HepG2 (cell line): ENCODE measurements around the gene FAM234A. TPM values are rescaled to one million over a fixed set of nuclear protein-coding genes. Genes with fewer than 3 reads are reported as not detected.

Source experiments
- ATAC-seq: fragments of 200-7000 bp; cut with Tn5 transposase; 3 replicates; pipeline ENCODE4 v1.9.1; 2020; ENCODE audit warnings: mild to moderate bottlenecking, moderate library complexity
- BruUV-seq: library from RNA; stranded (reverse); fragments of 400-500 nt; replicated peaks from 2 replicates; lab custom pipeline; 2021; lab: Mats Ljungman, UMichigan
- CTCF ChIA-PET: fragments of 300-600 bp; formaldehyde crosslinking; extraction: SDS; loops from one replicate; lab custom pipeline; 2021; ENCODE audit warnings: low total read pairs, inconsistent platforms, low intra/inter-chr PET ratio; lab: Yijun Ruan, JAX
- POLR2A ChIA-PET: fragments of 350-600 bp; sonication (Branson Sonifier 250); formaldehyde crosslinking; loops from one replicate; lab custom pipeline; 2020; ENCODE audit warnings: antibody characterized with exemption, inconsistent platforms; lab: Yijun Ruan, JAX
- DNase-seq: peaks from one replicate; pipeline ENCODE4 v3.0.0-alpha.2; 2015; ENCODE audit warnings: low spot score
- FAIRE-seq: peaks from 3 replicates; lab custom pipeline; 2011; peaks lifted over from hg19 to GRCh38; lab: Jason Lieb, UNC
- H2AFZ ChIP-seq: one replicate; pipeline ENCODE4 v1.6.1; 2011; ENCODE audit warnings: low read length, inconsistent platforms
- H3K27ac ChIP-seq: fragments of 300-600 bp; 3 replicates; pipeline ENCODE4 v1.8.0; 2011; ENCODE audit warnings: mixed run types, mild to moderate bottlenecking, mixed read lengths, low read length, inconsistent platforms; ENCODE audit not compliant: insufficient read depth; ENCODE audit errors: extremely low read length
- H3K27me3 ChIP-seq, 2 experiments: fragments of 200-600 bp in 1 of 2; 2 replicates in 1 of 2; 3 replicates in 1 of 2; pipeline versions ENCODE4 v1.6.0 to v1.8.0; 2011; ENCODE audit warnings: low read length in 2 of 2, mild to moderate bottlenecking in 2 of 2, moderate library complexity in 2 of 2, inconsistent platforms in 1 of 2; ENCODE audit not compliant: insufficient read depth in 2 of 2, control insufficient read depth in 1 of 2
- H3K36me3 ChIP-seq, 2 experiments: fragments of 200-600 bp in 1 of 2; replicated peaks in 1 of 2; 2 replicates in 1 of 2; 3 replicates in 1 of 2; pipeline versions ENCODE4 v1.5.1 to v1.8.0; 2011; ENCODE audit warnings: low read length in 2 of 2, inconsistent platforms in 1 of 2; ENCODE audit not compliant: insufficient read depth in 2 of 2, control insufficient read depth in 1 of 2
- H3K4me1 ChIP-seq: 2 replicates; pipeline ENCODE4 v1.5.1; 2012; ENCODE audit warnings: low read length, inconsistent platforms; ENCODE audit not compliant: insufficient read depth
- H3K4me2 ChIP-seq: 2 replicates; pipeline ENCODE4 v1.6.0; 2011; ENCODE audit warnings: low read depth, low read length, inconsistent platforms
- H3K4me3 ChIP-seq, 3 experiments: fragments of 200-600 bp in 1 of 3; sonication (generic), shearing (Covaris generic) in 1 of 3; replicated peaks in 1 of 3; 2 replicates each; pipeline ENCODE4 v1.5.1; 2011 to 2016; ENCODE audit warnings: low read length in 3 of 3, inconsistent platforms in 2 of 3, low read depth in 2 of 3, mild to moderate bottlenecking in 2 of 3, control low read depth in 1 of 3, mixed read lengths in 1 of 3; ENCODE audit not compliant: insufficient read depth in 1 of 3
- H3K79me2 ChIP-seq: one replicate; pipeline ENCODE4 v1.6.1; 2011; ENCODE audit warnings: low read length, inconsistent platforms; ENCODE audit not compliant: insufficient read depth
- H3K9ac ChIP-seq: 2 replicates; pipeline ENCODE4 v1.6.0; 2011; ENCODE audit warnings: mild to moderate bottlenecking, low read depth, low read length, inconsistent platforms; ENCODE audit not compliant: insufficient read depth
- H3K9me3 ChIP-seq: 2 replicates; pipeline ENCODE4 v1.5.1; 2012; ENCODE audit warnings: mild to moderate bottlenecking, low read length
- H4K20me1 ChIP-seq: 2 replicates; pipeline ENCODE4 v1.6.0; 2011; ENCODE audit warnings: inconsistent platforms, mild to moderate bottlenecking, low read length, moderate library complexity; ENCODE audit not compliant: insufficient read depth
- ADNP ChIP-seq: sonication (generic); formaldehyde crosslinking; IDR thresholded peaks from 2 replicates; pipeline ENCODE4 v1.4.0; 2020; ENCODE audit warnings: missing genetic modification reagents
- KMT2A ChIP-seq: sonication (generic); formaldehyde crosslinking; IDR thresholded peaks from 2 replicates; pipeline ENCODE4 v1.4.0; 2020; ENCODE audit warnings: missing genetic modification reagents
- NFKB2 ChIP-seq: sonication (generic); formaldehyde crosslinking; IDR thresholded peaks from 2 replicates; pipeline ENCODE4 v1.4.0; 2020; ENCODE audit warnings: missing genetic modification reagents, borderline replicate concordance
- SIN3A ChIP-seq: IDR thresholded peaks from 2 replicates; pipeline ENCODE4 v1.6.1; 2011; ENCODE audit warnings: low read depth, mild to moderate bottlenecking, control low read depth, low read length, borderline replicate concordance
- ZBTB8A ChIP-seq: sonication (generic); formaldehyde crosslinking; IDR thresholded peaks from 2 replicates; pipeline ENCODE4 v1.4.0; 2020; ENCODE audit warnings: mild to moderate bottlenecking, low read depth, missing genetic modification reagents, borderline replicate concordance
- ZNF607 ChIP-seq: sonication (generic); formaldehyde crosslinking; IDR thresholded peaks from 2 replicates; pipeline ENCODE4 v1.5.1; 2020; ENCODE audit warnings: missing genetic modification reagents, mild to moderate bottlenecking, borderline replicate concordance
- ZSCAN31 ChIP-seq: sonication (generic); formaldehyde crosslinking; IDR thresholded peaks from 2 replicates; pipeline ENCODE4 v1.5.0; 2020; ENCODE audit warnings: low read depth, mild to moderate bottlenecking, missing genetic modification reagents
- WGBS: methylation state at CpG from one replicate; pipeline ENCODE4 v1.1.6; 2017; ENCODE audit warnings: low lambda C conversion rate; 5-methylcytosine and 5-hydroxymethylcytosine counted together
- in situ Hi-C: cut with HindIII; loops from 2 replicates; pipeline ENCODE4 v1.10.0; 2017; ENCODE audit warnings: low pct_unique_long_range_greater_than_20kb; ENCODE audit not compliant: extremely low pct_ligation_motif_present
- intact Hi-C: fragments of 100-400 bp; cut with micrococcal nuclease; formaldehyde crosslinking; loops from one replicate; pipeline ENCODE4 v1.10.0; 2022; ENCODE audit not compliant: unreplicated experiment
- polyA plus RNA-seq, 8 experiments: library from polyadenylated mRNA; depleted of rRNA in 3 of 8; stranded (reverse) in 7 of 8; unstranded in 1 of 8; fragments of >200 nt; fragmentation: Illumina TruSeq in 4 of 8; extraction: Trizol in 4 of 8; gene quantifications; 2 replicates each; pipeline versions ENCODE4 v1.2.1 to v1.2.3, GENCODE V29; 2011 to 2016; ENCODE audit warnings: low read depth in 4 of 8, missing spikeins in 1 of 8, mixed read lengths in 1 of 8; ENCODE audit not compliant: insufficient read depth in 1 of 8
- total RNA-seq, 5 experiments: library from RNA; depleted of rRNA; stranded (reverse); fragments of >200 nt; fragmentation: Illumina TruSeq; extraction: Trizol; gene quantifications; 2 replicates each; pipeline ENCODE4 v1.2.3, GENCODE V29; 2016; ENCODE audit warnings: low read depth in 1 of 5
- TF ChIP-seq, protein P1 (sequence below): sonication (generic); formaldehyde crosslinking; IDR thresholded peaks from 2 replicates; pipeline ENCODE4 v1.4.0; 2020; ENCODE audit warnings: missing genetic modification reagents, borderline replicate concordance
- TF ChIP-seq, protein P2 (sequence below): IDR thresholded peaks from 2 replicates; pipeline ENCODE4 v1.6.1; 2016; ENCODE audit warnings: low read depth, missing genetic modification reagents, missing compliant biosample characterization

The FAM234A gene
- total and polyA plus RNA-seq, 2 of the 13 experiments (the other 11 are each of a cell fraction or from before 2014, with no cell fraction given): 29.2 to 34.4 TPM

- H2AFZ ChIP-seq: no peak overlapping the region
- DNase-seq (no peak), FAIRE-seq (no peak), ATAC-seq (peak; percentile 14; the same call in 2 of the 3 replicates)
- intact Hi-C loops: no loop called here
- ChIA-PET POLR2A (no interaction called here), CTCF (no interaction called here)
- no peak overlapping the region for H3K4me3 ChIP-seq
- no peak overlapping the region for H3K9ac ChIP-seq
- H3K36me3 ChIP-seq: peaks cover 15 to 40% of the 10 kb centered on the region in 2 experiments; a peak in 4 of 5 replicates
- no peaks in the 10 kb centered on the region for H3K27me3 ChIP-seq
- H3K9me3 ChIP-seq: no peaks in the 10 kb centered on the region
- in situ Hi-C loops: no loop called here
- H3K4me2 ChIP-seq: no peak overlapping the region
- H3K4me1 ChIP-seq: no peaks in the 10 kb centered on the region
- H3K79me2 ChIP-seq: no peaks in the 10 kb centered on the region
- no TSS peak for BruUV-seq
- WGBS: 94% methylated on average over 17 of the region's 32 CpGs
- no peaks in the 10 kb centered on the region for H4K20me1 ChIP-seq
- TF ChIP-seq ZNF607: no peak
- no peak for TF ChIP-seq ZBTB8A (CRISPR knock-in tag)
- no peak for TF ChIP-seq NFKB2 (CRISPR knock-in tag)
- no peak for TF ChIP-seq SIN3A
- no peak for TF ChIP-seq ADNP (CRISPR knock-in tag)
- no peak for TF ChIP-seq ZSCAN31 (CRISPR knock-in tag)
- TF ChIP-seq, protein P1, sequence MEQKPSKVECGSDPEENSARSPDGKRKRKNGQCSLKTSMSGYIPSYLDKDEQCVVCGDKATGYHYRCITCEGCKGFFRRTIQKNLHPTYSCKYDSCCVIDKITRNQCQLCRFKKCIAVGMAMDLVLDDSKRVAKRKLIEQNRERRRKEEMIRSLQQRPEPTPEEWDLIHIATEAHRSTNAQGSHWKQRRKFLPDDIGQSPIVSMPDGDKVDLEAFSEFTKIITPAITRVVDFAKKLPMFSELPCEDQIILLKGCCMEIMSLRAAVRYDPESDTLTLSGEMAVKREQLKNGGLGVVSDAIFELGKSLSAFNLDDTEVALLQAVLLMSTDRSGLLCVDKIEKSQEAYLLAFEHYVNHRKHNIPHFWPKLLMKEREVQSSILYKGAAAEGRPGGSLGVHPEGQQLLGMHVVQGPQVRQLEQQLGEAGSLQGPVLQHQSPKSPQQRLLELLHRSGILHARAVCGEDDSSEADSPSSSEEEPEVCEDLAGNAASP (CRISPR knock-in tag): no peak
- TF ChIP-seq KMT2A (CRISPR knock-in tag): no peak
- TF ChIP-seq, protein P2, sequence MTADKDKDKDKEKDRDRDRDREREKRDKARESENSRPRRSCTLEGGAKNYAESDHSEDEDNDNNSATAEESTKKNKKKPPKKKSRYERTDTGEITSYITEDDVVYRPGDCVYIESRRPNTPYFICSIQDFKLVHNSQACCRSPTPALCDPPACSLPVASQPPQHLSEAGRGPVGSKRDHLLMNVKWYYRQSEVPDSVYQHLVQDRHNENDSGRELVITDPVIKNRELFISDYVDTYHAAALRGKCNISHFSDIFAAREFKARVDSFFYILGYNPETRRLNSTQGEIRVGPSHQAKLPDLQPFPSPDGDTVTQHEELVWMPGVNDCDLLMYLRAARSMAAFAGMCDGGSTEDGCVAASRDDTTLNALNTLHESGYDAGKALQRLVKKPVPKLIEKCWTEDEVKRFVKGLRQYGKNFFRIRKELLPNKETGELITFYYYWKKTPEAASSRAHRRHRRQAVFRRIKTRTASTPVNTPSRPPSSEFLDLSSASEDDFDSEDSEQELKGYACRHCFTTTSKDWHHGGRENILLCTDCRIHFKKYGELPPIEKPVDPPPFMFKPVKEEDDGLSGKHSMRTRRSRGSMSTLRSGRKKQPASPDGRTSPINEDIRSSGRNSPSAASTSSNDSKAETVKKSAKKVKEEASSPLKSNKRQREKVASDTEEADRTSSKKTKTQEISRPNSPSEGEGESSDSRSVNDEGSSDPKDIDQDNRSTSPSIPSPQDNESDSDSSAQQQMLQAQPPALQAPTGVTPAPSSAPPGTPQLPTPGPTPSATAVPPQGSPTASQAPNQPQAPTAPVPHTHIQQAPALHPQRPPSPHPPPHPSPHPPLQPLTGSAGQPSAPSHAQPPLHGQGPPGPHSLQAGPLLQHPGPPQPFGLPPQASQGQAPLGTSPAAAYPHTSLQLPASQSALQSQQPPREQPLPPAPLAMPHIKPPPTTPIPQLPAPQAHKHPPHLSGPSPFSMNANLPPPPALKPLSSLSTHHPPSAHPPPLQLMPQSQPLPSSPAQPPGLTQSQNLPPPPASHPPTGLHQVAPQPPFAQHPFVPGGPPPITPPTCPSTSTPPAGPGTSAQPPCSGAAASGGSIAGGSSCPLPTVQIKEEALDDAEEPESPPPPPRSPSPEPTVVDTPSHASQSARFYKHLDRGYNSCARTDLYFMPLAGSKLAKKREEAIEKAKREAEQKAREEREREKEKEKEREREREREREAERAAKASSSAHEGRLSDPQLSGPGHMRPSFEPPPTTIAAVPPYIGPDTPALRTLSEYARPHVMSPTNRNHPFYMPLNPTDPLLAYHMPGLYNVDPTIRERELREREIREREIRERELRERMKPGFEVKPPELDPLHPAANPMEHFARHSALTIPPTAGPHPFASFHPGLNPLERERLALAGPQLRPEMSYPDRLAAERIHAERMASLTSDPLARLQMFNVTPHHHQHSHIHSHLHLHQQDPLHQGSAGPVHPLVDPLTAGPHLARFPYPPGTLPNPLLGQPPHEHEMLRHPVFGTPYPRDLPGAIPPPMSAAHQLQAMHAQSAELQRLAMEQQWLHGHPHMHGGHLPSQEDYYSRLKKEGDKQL (CRISPR knock-in tag): no peak
- H3K27ac ChIP-seq: no peak overlapping the region
These were observed 63.2 kb downstream of the FAM234A start for GRCh38 chr16:297832-298231.
